NCI-H345 (cell line): ENCODE results near the gene RHBDL3.

ENCODE experiments used
- DNase-seq: peaks from one replicate; lab custom pipeline; 2025; lab: John Stamatoyannopoulos, UW

The RHBDL3 gene

GRCh38 chr17:32357615-32358014 is 92.0 kb downstream of the RHBDL3 start:
- no peak for DNase-seq

GRCh38 chr17:32361270-32361669 is 95.6 kb downstream of the RHBDL3 start:
- DNase-seq: no peak

GRCh38 chr17:32370426-32370825 is 104.8 kb downstream of the RHBDL3 start:
- no peak for DNase-seq
